Measurements from ENCODE around the gene HYPK.
A peak's percentile ranks its signal among the peaks of the same experiment; 100 is the strongest.
"Not testable (repeated sequence)": the region's sequence is repeated elsewhere in the genome, so short reads cannot be mapped to it uniquely, and the experiment has no call there.

Gene HYPK

GRCh38 chr15:43779016-43779415 lies 21.4 kb upstream of the HYPK start:
- no peak overlapping the region for H3K4me3 Mint-ChIP-seq
- no peak overlapping the region for H3K27ac Mint-ChIP-seq

GRCh38 chr15:43789409-43789808 lies 11.0 kb upstream of the HYPK start:
- Mint-ChIP-seq H3K27ac (peak overlapping the region; percentile 22 to 26), H3K4me3 (peak overlapping the region in 1 of 2 donors; percentile 42), H3K36me3 (ENCODE audit: insufficient read depth) (peaks cover 26% of the 10 kb centered on the region), H3K27me3 (no peaks in the 10 kb centered on the region), H3K9me3 (no peaks in the 10 kb centered on the region), H3K4me1 (ENCODE audit: low read depth in 2 of 2) (peaks cover 15 to 28% of the 10 kb centered on the region in 2 donors)
- no peak for ATAC-seq (replicated peaks)
- DNase-seq: no peak

More at GRCh38 chr15:43779016-43779415, 21.4 kb upstream of the HYPK start:
- Mint-ChIP-seq H3K27me3 (no peaks in the 10 kb centered on the region), H3K9me3 (no peaks in the 10 kb centered on the region), H3K36me3 (ENCODE audit: insufficient read depth) (peaks cover 31% of the 10 kb centered on the region), H3K4me1 (ENCODE audit: low read depth in 2 of 2) (peaks cover 10 to 19% of the 10 kb centered on the region in 2 donors)
- DNase-seq: no peak
- no peak for ATAC-seq (replicated peaks)

GRCh38 chr15:43791993-43792760 lies 8.2 kb upstream of the HYPK start, which contains the start of gene SERF2:
Gene SERF2, plus strand, starts transcription at chr15:43792320. Its CDS starts 57 bp downstream, at chr15:43792377.
- Mint-ChIP-seq H3K4me1 (ENCODE audit: low read depth in 2 of 2) (peaks cover 31 to 55% of the 10 kb centered on the region in 2 donors), H3K36me3 (ENCODE audit: insufficient read depth) (peaks cover 44% of the 10 kb centered on the region), H3K27me3 (no peaks in the 10 kb centered on the region), H3K9me3 (no peaks in the 10 kb centered on the region), H3K4me3 (peak within 1 kb of the TSS; percentile 95 to 97), H3K27ac (peak within 1 kb of the TSS; percentile 97 to 98)
- DNase-seq: peak; percentile 97 to 99 (median 98)
- ATAC-seq (replicated peaks): peak; percentile 88

GRCh38 chr15:43792761-43793476 lies 7.5 kb upstream of the HYPK start:
- Mint-ChIP-seq H3K36me3 (ENCODE audit: insufficient read depth) (peaks cover 47% of the 10 kb centered on the region), H3K4me3 (peak overlapping the region; percentile 95 to 97), H3K27me3 (no peaks in the 10 kb centered on the region), H3K9me3 (no peaks in the 10 kb centered on the region), H3K4me1 (ENCODE audit: low read depth in 2 of 2) (peaks cover 31 to 55% of the 10 kb centered on the region in 2 donors), H3K27ac (peak overlapping the region; percentile 97 to 98)
- ATAC-seq (replicated peaks): no peak
- DNase-seq: no peak

GRCh38 chr15:43793647-43794046 lies 6.8 kb upstream of the HYPK start:
- peak overlapping the region; percentile 97 to 98 for H3K27ac Mint-ChIP-seq
- ATAC-seq (replicated peaks): no peak
- DNase-seq: no peak
- peaks cover 34 to 60% of the 10 kb centered on the region in 2 donors for H3K4me1 Mint-ChIP-seq (ENCODE audit: low read depth in 2 of 2)
- no peaks in the 10 kb centered on the region for H3K9me3 Mint-ChIP-seq
- peak overlapping the region; percentile 95 to 97 for H3K4me3 Mint-ChIP-seq
- H3K36me3 Mint-ChIP-seq (ENCODE audit: insufficient read depth): peaks cover 47% of the 10 kb centered on the region
- H3K27me3 Mint-ChIP-seq: no peaks in the 10 kb centered on the region

GRCh38 chr15:43794269-43795037 lies 5.9 kb upstream of the HYPK start:
- H3K27ac Mint-ChIP-seq: peak overlapping the region; percentile 97 to 98
- no peak for ATAC-seq (replicated peaks)
- H3K36me3 Mint-ChIP-seq (ENCODE audit: insufficient read depth): peaks cover 52% of the 10 kb centered on the region
- H3K27me3 Mint-ChIP-seq: no peaks in the 10 kb centered on the region
- H3K4me3 Mint-ChIP-seq: peak overlapping the region; percentile 95 to 97
- DNase-seq: no peak
- H3K4me1 Mint-ChIP-seq (ENCODE audit: low read depth in 2 of 2): peaks cover 39 to 58% of the 10 kb centered on the region in 2 donors
- H3K9me3 Mint-ChIP-seq: no peaks in the 10 kb centered on the region

GRCh38 chr15:43795197-43795596 lies 5.2 kb upstream of the HYPK start:
- Mint-ChIP-seq H3K27ac (peak overlapping the region; percentile 97 to 98), H3K36me3 (ENCODE audit: insufficient read depth) (peaks cover 59% of the 10 kb centered on the region), H3K4me3 (no peak overlapping the region), H3K4me1 (ENCODE audit: low read depth in 2 of 2) (peaks cover 45 to 60% of the 10 kb centered on the region in 2 donors), H3K9me3 (no peaks in the 10 kb centered on the region), H3K27me3 (no peaks in the 10 kb centered on the region)
- ATAC-seq (replicated peaks) (no peak), DNase-seq (no peak)

- ATAC-seq (replicated peaks) (no peak), DNase-seq (no peak)
- Mint-ChIP-seq H3K9me3 (no peaks in the 10 kb centered on the region), H3K4me1 (ENCODE audit: low read depth in 2 of 2) (peaks cover 52 to 67% of the 10 kb centered on the region in 2 donors), H3K36me3 (ENCODE audit: insufficient read depth) (peaks cover 67% of the 10 kb centered on the region), H3K27ac (peak overlapping the region; percentile 61 to 97), H3K27me3 (no peaks in the 10 kb centered on the region), H3K4me3 (no peak overlapping the region)
These were observed 4.4 kb upstream of the HYPK start for GRCh38 chr15:43795997-43796396.

GRCh38 chr15:43796566-43796965 lies 3.8 kb upstream of the HYPK start:
- H3K27ac Mint-ChIP-seq: peak overlapping the region; percentile 61 to 97

GRCh38 chr15:43799209-43799944 lies 1.0 kb upstream of the HYPK start:
- H3K27ac Mint-ChIP-seq: peak overlapping the region; percentile 93 to 96
- no peaks in the 10 kb centered on the region for H3K27me3 Mint-ChIP-seq
- H3K9me3 Mint-ChIP-seq: no peaks in the 10 kb centered on the region
- no peak for ATAC-seq (replicated peaks)
- H3K36me3 Mint-ChIP-seq (ENCODE audit: insufficient read depth): peaks cover 68% of the 10 kb centered on the region
- no peak for DNase-seq
- peak overlapping the region; percentile 10 to 98 for H3K4me3 Mint-ChIP-seq
- peaks cover 41 to 51% of the 10 kb centered on the region in 2 donors for H3K4me1 Mint-ChIP-seq (ENCODE audit: low read depth in 2 of 2)

More at GRCh38 chr15:43796566-43796965, 3.8 kb upstream of the HYPK start:
- H3K36me3 Mint-ChIP-seq (ENCODE audit: insufficient read depth): peaks cover 69% of the 10 kb centered on the region
- peaks cover 56 to 68% of the 10 kb centered on the region in 2 donors for H3K4me1 Mint-ChIP-seq (ENCODE audit: low read depth in 2 of 2)
- ATAC-seq (replicated peaks): no peak
- H3K4me3 Mint-ChIP-seq: no peak overlapping the region
- H3K27me3 Mint-ChIP-seq: no peaks in the 10 kb centered on the region
- no peaks in the 10 kb centered on the region for H3K9me3 Mint-ChIP-seq
- no peak for DNase-seq

- peaks cover 37 to 46% of the 10 kb centered on the region in 2 donors for H3K4me1 Mint-ChIP-seq (ENCODE audit: low read depth in 2 of 2)
- H3K27me3 Mint-ChIP-seq: no peaks in the 10 kb centered on the region
- peaks cover 70% of the 10 kb centered on the region for H3K36me3 Mint-ChIP-seq (ENCODE audit: insufficient read depth)
- DNase-seq (no peak), ATAC-seq (replicated peaks) (no peak)
- peak within 1 kb of the TSS; percentile 93 to 96 for H3K27ac Mint-ChIP-seq
- no peaks in the 10 kb centered on the region for H3K9me3 Mint-ChIP-seq
- peak within 1 kb of the TSS; percentile 98 to 99 for H3K4me3 Mint-ChIP-seq
These were observed 484 bp upstream of the HYPK start, which contains the start of gene SERINC4 for GRCh38 chr15:43799945-43800285. Gene SERINC4, minus strand, starts transcription at chr15:43800220. Its CDS starts 234 bp downstream, at chr15:43799986.

GRCh38 chr15:43802676-43803075 lies 2.3 kb downstream of the HYPK start:
- not testable (repeated sequence) for H3K9me3 Mint-ChIP-seq; ATAC-seq (replicated peaks); H3K4me3 Mint-ChIP-seq; H3K27me3 Mint-ChIP-seq; H3K27ac Mint-ChIP-seq; DNase-seq
- Mint-ChIP-seq H3K36me3 (ENCODE audit: insufficient read depth) (peaks cover 70% of the 10 kb centered on the region), H3K4me1 (ENCODE audit: low read depth in 2 of 2) (peaks cover 24 to 25% of the 10 kb centered on the region in 2 donors)

Data from effector memory CD8-positive, alpha-beta T cell (primary cell).